ENCODE results near the gene PAXIP1. TPM values are rescaled to one million over a fixed set of nuclear protein-coding genes. Genes with fewer than 3 reads are reported as not detected.

PAXIP1 gene
- total RNA-seq, 1 donor from 2014 or later, result 27.7 TPM

DNA sequence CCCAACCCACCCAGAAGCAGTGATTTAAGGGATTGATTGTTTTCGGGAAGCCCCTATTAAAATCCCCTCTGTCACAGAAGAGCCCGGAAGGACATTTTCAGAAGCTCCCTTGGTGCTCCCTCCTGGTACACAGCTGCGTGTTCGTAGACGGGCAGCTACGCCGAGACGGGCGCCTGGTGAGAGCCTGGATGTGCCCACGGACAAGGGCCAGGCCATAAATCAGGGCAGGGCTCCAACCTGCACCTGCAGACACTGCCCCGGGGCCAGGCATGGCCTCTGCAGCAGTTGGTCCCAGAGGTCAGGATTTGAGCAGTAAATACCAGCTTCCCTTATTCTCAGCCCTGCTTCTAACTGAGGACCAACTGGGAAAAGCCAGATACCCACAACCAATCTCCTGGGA, 106.8 kb downstream of the PAXIP1 start:
- no peak overlapping the region for H3K4me3 Mint-ChIP-seq (ENCODE audit: low read depth)
- no peak overlapping the region for H3K27ac Mint-ChIP-seq
- H3K36me3 Mint-ChIP-seq (ENCODE audit: insufficient read depth), result peaks cover 1% of the 10 kb centered on the region
- peaks cover 4% of the 10 kb centered on the region for H3K4me1 Mint-ChIP-seq (ENCODE audit: low read depth)
- TF ChIP-seq, protein P1, sequence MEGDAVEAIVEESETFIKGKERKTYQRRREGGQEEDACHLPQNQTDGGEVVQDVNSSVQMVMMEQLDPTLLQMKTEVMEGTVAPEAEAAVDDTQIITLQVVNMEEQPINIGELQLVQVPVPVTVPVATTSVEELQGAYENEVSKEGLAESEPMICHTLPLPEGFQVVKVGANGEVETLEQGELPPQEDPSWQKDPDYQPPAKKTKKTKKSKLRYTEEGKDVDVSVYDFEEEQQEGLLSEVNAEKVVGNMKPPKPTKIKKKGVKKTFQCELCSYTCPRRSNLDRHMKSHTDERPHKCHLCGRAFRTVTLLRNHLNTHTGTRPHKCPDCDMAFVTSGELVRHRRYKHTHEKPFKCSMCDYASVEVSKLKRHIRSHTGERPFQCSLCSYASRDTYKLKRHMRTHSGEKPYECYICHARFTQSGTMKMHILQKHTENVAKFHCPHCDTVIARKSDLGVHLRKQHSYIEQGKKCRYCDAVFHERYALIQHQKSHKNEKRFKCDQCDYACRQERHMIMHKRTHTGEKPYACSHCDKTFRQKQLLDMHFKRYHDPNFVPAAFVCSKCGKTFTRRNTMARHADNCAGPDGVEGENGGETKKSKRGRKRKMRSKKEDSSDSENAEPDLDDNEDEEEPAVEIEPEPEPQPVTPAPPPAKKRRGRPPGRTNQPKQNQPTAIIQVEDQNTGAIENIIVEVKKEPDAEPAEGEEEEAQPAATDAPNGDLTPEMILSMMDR (IDR thresholded peaks at IDR 0.05; ENCODE audit: unreplicated experiment), result no peak
- no peaks in the 10 kb centered on the region for H3K9me3 Mint-ChIP-seq (ENCODE audit: low read depth)
- DNase-seq (ENCODE audit: low spot score, unreplicated experiment), result no peak
- H3K27me3 Mint-ChIP-seq, result peaks cover 3% of the 10 kb centered on the region

Other genes starting within 250 kb of the PAXIP1 start
- gene HTR5A, start 67.2 kb upstream of the PAXIP1 start, total RNA-seq, result not detected in 2 replicates